Keratinocyte (primary cell): ENCODE results near the gene PKN2. TPM values are rescaled to one million over a fixed set of nuclear protein-coding genes. Genes with fewer than 3 reads are reported as not detected.

Source experiments
- DNase-seq: peaks from one replicate; pipeline ENCODE4 v3.0.0-alpha.2; 2011; ENCODE audit warnings: low read depth, missing footprints, low spot score
- FAIRE-seq: peaks from 2 replicates; lab custom pipeline; 2011; peaks lifted over from hg19 to GRCh38; lab: Jason Lieb, UNC
- H2AFZ ChIP-seq: 2 replicates; pipeline ENCODE4 v1.6.0; 2012; ENCODE audit warnings: low read length, control low read depth, inconsistent platforms; ENCODE audit not compliant: control insufficient read depth
- H3K27ac ChIP-seq: 2 replicates; pipeline ENCODE4 v1.5.1; 2011; ENCODE audit warnings: low read length; ENCODE audit not compliant: control insufficient read depth, insufficient read depth
- H3K27me3 ChIP-seq: 3 replicates; pipeline ENCODE4 v1.6.0; 2011; ENCODE audit warnings: low read length; ENCODE audit not compliant: control insufficient read depth, insufficient read depth; ENCODE audit errors: extremely low read depth
- H3K36me3 ChIP-seq, 2 experiments: 2 replicates in 1 of 2; 3 replicates in 1 of 2; pipeline ENCODE4 v1.5.1; 2011; ENCODE audit warnings: low read length in 2 of 2, mild to moderate bottlenecking in 1 of 2; ENCODE audit not compliant: control insufficient read depth in 2 of 2, insufficient read depth in 2 of 2; ENCODE audit errors: extremely low read depth in 1 of 2
- H3K4me1 ChIP-seq: 3 replicates; pipeline ENCODE4 v1.5.1; 2011; ENCODE audit warnings: low read length; ENCODE audit not compliant: control insufficient read depth, insufficient read depth; ENCODE audit errors: extremely low read depth
- H3K4me2 ChIP-seq: 3 replicates; pipeline ENCODE4 v1.6.0; 2011; ENCODE audit warnings: low read depth, low read length; ENCODE audit not compliant: control insufficient read depth, insufficient read depth; ENCODE audit errors: extremely low read depth
- H3K4me3 ChIP-seq, 3 experiments: fragments of 200-600 bp in 1 of 3; sonication (generic) in 1 of 3; 2 replicates in 2 of 3; 3 replicates in 1 of 3; pipeline ENCODE4 v1.5.1; 2011 to 2016; ENCODE audit warnings: low read length in 3 of 3, mild to moderate bottlenecking in 3 of 3, control low read depth in 2 of 3, inconsistent platforms in 1 of 3, low read depth in 1 of 3, mixed read lengths in 1 of 3, mixed run types in 1 of 3, moderate library complexity in 1 of 3; ENCODE audit not compliant: control insufficient read depth in 2 of 3, insufficient read depth in 2 of 3; ENCODE audit errors: extremely low read depth in 1 of 3
- H3K79me2 ChIP-seq: 2 replicates; pipeline ENCODE4 v1.6.0; 2012; ENCODE audit warnings: low read length; ENCODE audit not compliant: control insufficient read depth, insufficient read depth
- H3K9ac ChIP-seq: 3 replicates; pipeline ENCODE4 v1.6.0; 2011; ENCODE audit warnings: low read length; ENCODE audit not compliant: control insufficient read depth, insufficient read depth; ENCODE audit errors: extremely low read depth
- H3K9me1 ChIP-seq: 3 replicates; pipeline ENCODE4 v1.6.0; 2011; ENCODE audit warnings: low read length; ENCODE audit not compliant: control insufficient read depth, insufficient read depth; ENCODE audit errors: extremely low read depth
- H3K9me3 ChIP-seq: 2 replicates; pipeline ENCODE4 v1.5.1; 2012; ENCODE audit warnings: low read depth, low read length; ENCODE audit not compliant: control insufficient read depth
- H4K20me1 ChIP-seq: 3 replicates; pipeline ENCODE4 v1.6.0; 2011; ENCODE audit warnings: low read length; ENCODE audit not compliant: control insufficient read depth, insufficient read depth; ENCODE audit errors: extremely low read depth
- CTCF ChIP-seq, 3 experiments: IDR thresholded peaks in 1 of 3; conservative IDR thresholded peaks in 1 of 3; optimal IDR thresholded peaks in 1 of 3; 2 replicates in 2 of 3; 3 replicates in 1 of 3; pipeline versions ENCODE3 to v1.5.1; 2011; ENCODE audit warnings: low read length in 3 of 3, mild to moderate bottlenecking in 3 of 3, moderate library complexity in 2 of 3, control low read depth in 1 of 3, inconsistent platforms in 1 of 3; ENCODE audit not compliant: insufficient read depth in 2 of 3; ENCODE audit errors: extremely low read depth in 1 of 3
- EZH2 ChIP-seq: IDR thresholded peaks from one replicate; pipeline ENCODE4 v1.6.1; 2012; ENCODE audit warnings: inconsistent platforms, mild to moderate bottlenecking, low read length, moderate library complexity
- dilution Hi-C: fragments of 300-500 bp; cut with MboI; formaldehyde crosslinking; loops from one replicate; pipeline ENCODE4 v1.7.0; 2020; ENCODE audit warnings: low sequenced_read_pairs; ENCODE audit not compliant: extremely low pct_ligation_motif_present
- polyA plus RNA-seq, 5 experiments: library from polyadenylated mRNA; depleted of rRNA in 3 of 5; stranded (reverse) in 3 of 5; stranded (forward) in 1 of 5; unstranded in 1 of 5; fragments of >200 nt; gene quantifications; 1 replicate in 1 of 5; 2 replicates in 3 of 5; 3 replicates in 1 of 5; pipeline versions ENCODE4 v1.2.1 to v1.2.3, GENCODE V29; 2011 to 2012; ENCODE audit warnings: missing spikeins in 2 of 5, low read depth in 1 of 5, low replicate concordance in 1 of 5

PKN2 gene
- polyA plus RNA-seq, 1 donor (not counting 4 experiments of a cell fraction or from before 2014, with no cell fraction given) = 30.8 TPM

GRCh38 chr1:88662723-88663122 is 21.4 kb upstream of the PKN2 start:
- FAIRE-seq = no peak
- Histone ChIP-seq H3K27me3 (no peaks in the 10 kb centered on the region), H3K36me3 (no peaks in the 10 kb centered on the region), H3K9me1 (no peaks in the 10 kb centered on the region), H2AFZ (no peak overlapping the region), H3K27ac (no peak overlapping the region), H3K9ac (no peak overlapping the region), H3K79me2 (no peaks in the 10 kb centered on the region), H3K4me2 (no peak overlapping the region), H3K9me3 (no peaks in the 10 kb centered on the region), H3K4me3 (no peak overlapping the region), H4K20me1 (no peaks in the 10 kb centered on the region), H3K4me1 (peaks cover 6% of the 10 kb centered on the region)
- dilution Hi-C loops = no loop called here
- DNase-seq = no peak
- TF ChIP-seq EZH2 (no peak), CTCF (optimal IDR thresholded peaks at IDR 0.05 in 1 of 3, IDR thresholded peaks at IDR 0.05 in 1 of 3, conservative IDR thresholded peaks at IDR 0.05 in 1 of 3; ENCODE audit: extremely low read depth in 1 of 3, insufficient read depth in 2 of 3, low read length in 3 of 3) (no peak)

GRCh38 chr1:88668405-88668804 is 15.7 kb upstream of the PKN2 start:
- TF ChIP-seq EZH2 = no peak
- TF ChIP-seq CTCF (optimal IDR thresholded peaks at IDR 0.05 in 1 of 3, IDR thresholded peaks at IDR 0.05 in 1 of 3, conservative IDR thresholded peaks at IDR 0.05 in 1 of 3; ENCODE audit: extremely low read depth in 1 of 3, insufficient read depth in 2 of 3, low read length in 3 of 3) = no peak
- Histone ChIP-seq H4K20me1 (no peaks in the 10 kb centered on the region), H3K27ac (no peak overlapping the region), H2AFZ (no peak overlapping the region), H3K4me2 (no peak overlapping the region), H3K9me3 (no peaks in the 10 kb centered on the region), H3K4me3 (no peak overlapping the region), H3K27me3 (no peaks in the 10 kb centered on the region), H3K4me1 (no peaks in the 10 kb centered on the region), H3K79me2 (no peaks in the 10 kb centered on the region), H3K9me1 (no peaks in the 10 kb centered on the region), H3K36me3 (no peaks in the 10 kb centered on the region), H3K9ac (no peak overlapping the region)
- dilution Hi-C loops = no loop called here
- FAIRE-seq (no peak), DNase-seq (no peak)
